Measurements from ENCODE around the gene HPN.
"Not testable (repeated sequence)": the region's sequence is repeated elsewhere in the genome, so short reads cannot be mapped to it uniquely, and the experiment has no call there.

HPN gene

DNA sequence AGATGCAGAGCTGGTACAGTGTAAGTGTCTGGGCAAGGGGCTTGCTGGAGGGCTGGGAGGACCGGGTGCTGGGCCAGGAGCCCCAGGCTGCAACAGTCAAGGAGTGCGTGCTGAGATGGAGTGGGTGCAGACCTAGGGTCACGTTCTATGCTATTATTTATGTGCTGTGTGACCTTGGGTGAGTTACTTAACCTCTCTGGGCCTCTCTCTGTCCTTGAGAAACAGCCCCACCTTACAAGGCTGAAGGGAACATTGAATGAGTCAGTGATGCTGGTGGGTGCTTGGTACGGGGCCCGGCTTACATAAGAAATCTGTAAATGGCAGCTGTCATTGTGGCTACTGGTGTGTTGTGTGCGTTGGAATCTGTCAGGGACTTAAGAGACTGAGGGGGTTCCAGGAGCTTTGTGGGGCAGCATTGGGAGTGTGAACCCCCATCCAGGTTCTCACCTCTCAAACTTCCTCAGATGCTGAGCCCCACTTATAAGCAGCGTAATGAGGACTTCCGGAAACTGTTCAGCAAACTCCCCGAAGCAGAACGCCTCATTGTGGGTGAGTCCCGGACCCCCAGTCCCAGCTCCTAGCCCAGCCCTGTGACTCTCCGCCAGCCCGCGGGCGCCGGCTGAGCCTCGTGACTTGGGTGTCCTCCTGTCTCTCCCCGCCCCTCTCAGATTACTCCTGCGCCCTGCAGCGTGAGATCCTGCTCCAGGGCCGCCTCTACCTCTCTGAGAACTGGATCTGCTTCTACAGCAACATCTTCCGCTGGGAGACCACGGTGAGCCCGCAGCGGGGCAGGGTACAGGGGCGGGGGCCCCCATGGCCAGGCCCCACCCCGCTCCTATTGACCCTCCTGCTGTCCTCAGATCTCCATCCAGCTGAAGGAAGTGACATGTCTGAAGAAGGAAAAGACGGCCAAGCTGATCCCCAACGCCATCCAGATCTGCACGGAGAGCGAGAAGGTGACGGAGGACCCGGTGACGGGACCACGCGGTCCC is 31.8 kb upstream of the HPN start:
- DNase-seq: no peak

DNA sequence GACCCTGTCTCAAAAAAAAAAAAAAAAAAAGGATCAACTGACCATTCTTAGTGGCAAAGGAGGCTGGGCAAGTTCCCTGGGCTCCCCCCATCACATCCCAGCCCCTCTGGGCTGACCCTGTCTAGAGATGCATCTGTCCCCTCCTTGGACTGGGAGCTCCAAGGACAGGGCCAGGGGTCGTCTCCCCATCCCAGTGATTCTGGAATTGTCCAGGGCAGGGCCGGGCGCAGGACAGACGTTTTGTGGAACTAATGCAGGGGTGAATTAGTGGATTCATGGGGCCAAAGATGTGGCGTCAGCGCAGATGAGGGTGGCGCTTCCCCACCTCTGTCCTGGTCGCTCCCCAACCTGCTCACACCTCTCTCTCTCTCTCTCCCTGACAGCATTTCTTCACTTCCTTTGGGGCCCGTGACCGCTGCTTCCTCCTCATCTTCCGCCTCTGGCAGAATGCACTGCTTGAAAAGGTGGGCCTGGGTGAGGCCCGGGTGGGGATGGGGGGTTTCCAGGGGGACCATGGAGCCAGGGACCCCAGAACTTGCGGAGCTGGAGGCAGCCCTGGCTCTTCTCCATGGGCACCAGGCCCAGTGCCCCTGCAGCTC is 30.3 kb upstream of the HPN start:
- DNase-seq: no peak

DNA sequence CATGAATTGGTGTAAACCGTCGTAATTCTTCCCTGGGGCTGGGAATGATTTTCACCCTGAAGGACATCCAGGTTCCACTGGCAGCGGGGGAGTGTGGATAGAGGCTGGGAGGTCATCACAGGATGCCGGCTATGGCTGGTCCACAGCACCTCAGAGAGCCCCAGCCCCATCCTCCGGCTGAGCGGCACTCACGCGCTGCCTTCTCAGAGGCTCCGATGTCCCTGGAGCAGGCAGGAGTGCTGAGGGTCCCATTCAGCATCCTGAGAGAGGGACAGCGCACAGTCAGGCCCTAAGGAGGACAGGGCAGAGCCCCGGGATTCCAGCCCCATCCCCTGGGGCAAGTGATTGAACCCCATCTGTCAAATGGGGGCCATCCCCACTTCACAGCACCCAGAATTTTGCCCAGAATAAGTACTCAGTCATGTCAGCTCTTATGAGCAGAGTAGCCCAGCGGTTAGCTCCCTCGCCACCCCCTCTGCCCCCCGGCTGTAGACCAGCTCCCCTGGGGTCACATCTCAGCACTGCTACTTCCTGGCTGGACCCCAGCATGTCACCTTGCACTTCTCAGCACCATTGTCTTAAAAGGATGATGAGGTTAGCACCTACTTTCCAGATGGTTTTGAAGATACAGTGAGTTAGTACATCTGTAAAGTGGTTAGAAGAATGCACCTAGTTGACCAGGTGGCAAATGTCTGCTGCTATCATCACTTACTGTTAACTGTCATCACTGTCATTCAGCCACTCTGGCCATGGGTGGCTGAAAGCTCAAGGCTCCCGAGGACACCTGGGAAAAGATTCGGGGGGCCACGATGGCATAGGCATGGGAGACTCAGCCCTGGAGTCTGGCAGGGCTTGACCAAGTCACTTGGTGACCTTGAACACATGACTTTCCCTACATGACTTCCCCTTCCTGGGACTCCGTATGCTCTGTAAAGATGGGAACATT is 29.5 kb upstream of the HPN start:
- peak; percentile 33 for DNase-seq

DNA sequence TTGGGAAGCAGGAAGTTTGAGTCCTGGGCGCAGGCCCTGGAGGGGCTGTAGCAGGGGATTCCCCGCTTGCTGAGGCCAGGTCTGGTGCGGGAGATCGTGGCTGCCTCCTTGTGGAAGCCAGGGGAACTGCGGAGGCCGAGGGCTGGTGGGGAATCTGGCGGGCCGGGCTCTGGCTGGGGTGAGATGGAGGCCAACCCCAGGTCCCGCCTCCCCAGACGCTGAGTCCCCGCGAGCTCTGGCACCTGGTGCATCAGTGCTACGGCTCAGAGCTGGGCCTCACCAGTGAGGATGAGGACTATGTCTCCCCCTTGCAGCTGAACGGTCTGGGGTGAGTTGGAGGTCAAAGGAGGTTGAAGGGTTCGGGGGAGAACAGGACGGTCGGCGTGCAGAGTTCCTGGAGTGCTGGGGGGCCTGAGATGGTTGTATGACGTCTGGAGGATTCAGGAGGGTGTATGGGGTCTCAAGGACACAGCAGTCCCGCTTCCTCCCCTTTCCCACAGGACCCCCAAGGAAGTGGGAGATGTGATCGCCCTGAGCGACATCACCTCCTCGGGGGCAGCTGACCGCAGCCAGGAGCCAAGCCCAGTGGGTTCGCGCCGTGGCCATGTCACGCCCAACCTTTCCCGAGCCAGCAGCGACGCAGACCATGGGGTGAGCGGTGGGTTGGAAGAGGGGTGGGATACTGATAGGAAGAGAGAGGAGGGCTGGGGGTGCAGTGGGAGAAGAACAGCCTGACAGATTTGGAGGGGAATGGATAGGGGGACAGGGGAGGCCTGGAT is 28.3 kb upstream of the HPN start:
- peak; percentile 64 for DNase-seq

DNA sequence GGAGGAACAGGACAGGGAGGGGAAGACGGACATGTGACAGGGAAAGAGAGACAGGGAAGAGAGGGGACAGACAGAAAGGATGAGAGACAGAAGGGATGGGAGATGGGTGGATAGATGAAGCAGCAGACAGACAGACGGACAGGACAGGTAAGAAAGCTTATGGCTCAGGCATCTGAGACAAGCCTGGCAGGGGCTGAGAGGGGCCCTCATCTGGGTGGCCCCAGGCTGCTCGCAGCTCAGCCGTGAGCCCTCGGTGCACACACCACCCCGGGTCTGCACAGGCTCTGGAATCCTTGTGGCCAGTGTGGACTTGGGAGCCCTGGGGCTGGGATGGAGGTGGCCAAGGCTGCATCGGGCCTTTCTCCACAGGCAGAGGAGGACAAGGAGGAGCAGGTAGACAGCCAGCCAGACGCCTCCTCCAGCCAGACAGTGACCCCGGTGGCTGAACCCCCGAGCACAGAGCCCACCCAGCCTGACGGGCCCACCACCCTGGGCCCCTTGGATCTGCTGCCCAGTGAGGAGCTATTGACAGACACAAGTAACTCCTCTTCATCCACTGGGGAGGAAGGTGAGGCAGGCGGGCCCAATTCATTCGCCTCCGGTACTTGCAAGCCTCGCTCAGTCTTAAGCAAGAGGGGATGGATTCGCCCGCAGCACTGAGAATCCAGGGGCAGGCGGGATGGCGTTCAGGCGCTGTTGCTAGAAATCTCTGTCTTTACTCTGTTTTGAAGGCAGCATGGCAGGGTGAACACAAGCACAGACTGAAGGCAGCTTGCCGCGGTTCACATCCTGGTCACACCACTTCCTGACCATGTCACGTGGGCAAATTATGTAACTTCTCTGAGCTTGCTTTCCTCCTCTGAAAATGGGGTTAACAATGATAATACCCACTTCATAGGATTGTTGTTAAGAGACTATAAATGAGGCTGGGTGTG is 27.4 kb upstream of the HPN start:
- DNase-seq: no peak

DNA sequence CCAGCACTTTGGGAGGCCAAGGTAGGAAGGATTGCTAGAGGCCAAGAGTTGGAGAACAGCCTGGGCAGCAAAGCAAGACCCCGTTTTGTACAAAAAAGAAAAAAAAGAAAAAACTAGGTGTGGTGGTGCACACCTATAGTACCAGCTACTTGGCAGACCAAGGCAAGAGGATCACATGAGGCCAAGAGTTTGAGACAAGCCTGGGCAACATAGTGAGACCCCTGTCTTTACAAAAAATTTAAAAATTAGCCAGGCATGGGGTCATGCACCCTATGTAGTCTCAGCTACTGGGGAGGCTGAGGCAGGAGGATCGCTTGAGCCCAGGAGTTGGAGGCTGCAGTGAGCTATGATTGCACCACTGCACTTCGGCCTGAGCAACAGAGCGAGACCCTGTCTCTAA is 26.7 kb upstream of the HPN start:
- not testable (repeated sequence) for DNase-seq

DNA sequence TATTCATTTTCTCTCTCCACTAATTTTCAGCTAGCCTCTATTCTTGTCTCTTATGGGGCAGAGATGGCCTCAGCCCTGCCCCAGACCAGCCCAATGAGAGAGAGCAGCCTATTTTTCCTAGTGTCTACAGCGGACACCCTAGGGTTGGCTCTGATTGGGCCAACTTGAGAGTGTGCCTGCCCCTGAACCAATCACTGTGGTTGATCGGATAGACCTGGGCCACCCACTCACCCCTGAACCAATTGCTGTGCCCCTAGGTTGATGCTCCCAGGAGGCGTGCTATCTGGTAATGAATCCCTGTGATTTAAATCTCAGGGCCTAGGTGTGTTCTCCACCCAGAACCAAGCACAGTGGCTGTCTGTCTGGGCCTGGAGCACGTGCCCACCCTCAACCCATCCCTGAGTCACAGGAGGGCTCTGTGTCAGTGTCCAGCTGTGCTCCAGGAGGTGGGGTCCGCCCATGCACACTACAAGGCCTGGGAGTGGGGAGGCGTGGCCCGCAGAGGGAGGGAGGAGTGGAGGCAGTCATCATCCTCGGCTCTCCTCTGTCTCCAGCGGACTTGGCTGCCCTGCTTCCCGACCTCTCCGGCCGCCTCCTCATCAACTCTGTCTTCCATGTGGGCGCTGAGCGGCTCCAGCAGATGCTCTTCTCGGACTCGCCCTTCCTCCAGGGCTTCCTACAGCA is 26.1 kb upstream of the HPN start:
- no peak for DNase-seq

DNA sequence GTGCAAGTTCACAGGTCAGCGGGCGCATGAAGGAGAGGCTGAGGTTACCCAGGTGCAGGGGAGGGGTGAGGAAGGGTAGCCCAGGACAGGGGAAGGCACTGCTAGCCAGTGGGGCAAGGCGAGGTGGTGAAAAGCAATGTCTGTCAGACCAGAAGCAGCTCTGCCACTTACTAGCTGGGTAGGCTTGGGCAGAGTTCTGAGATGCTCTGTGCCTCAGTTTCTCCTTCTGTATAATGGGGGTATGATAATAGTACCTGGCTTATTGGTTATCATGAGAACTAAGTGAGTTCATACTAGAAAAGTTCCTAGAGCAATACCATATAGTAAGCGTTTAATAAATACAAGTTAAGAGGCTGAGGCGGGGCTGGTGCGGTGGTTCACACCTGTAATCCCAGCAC is 25.6 kb upstream of the HPN start:
- no peak for DNase-seq

DNA sequence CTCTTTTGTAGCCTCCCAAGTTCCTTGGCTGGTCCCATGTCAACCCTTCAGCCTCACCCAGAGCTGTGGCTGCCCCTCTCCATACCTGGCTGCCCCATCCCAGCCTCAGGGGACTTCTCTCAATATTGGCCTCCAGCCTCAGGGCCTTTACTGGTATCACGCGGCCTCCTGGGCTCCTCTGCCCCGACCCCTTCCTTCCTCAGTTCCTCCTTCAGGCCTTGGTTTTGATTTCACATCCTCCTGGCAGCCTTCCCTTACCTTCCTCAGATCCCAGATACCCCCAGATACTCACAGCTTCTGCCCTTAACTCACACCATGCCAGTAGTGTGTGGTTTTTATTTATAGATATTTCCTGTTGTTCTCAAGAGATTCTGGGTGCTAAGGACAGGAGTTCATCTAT is 24.0 kb upstream of the HPN start:
- no peak for DNase-seq

DNA sequence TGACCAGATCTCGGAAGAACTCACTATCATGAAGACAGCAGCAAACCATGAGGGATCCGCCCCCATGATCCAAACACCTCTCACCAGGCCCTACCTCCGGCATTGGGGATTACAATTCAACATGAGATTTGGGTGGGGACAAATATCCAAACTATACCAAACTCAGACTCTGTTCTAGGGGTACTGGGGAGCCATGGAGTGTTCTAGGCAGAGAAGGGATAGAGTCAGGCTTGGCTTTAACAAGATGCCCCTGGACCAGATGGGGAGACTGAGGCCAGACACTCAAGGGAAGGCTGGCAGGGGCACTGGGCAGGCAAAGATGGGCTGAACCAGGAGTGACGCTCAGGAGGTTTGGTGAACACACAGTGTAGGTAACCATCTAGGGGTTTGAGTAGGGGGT is 23.1 kb upstream of the HPN start:
- no peak for DNase-seq

DNA sequence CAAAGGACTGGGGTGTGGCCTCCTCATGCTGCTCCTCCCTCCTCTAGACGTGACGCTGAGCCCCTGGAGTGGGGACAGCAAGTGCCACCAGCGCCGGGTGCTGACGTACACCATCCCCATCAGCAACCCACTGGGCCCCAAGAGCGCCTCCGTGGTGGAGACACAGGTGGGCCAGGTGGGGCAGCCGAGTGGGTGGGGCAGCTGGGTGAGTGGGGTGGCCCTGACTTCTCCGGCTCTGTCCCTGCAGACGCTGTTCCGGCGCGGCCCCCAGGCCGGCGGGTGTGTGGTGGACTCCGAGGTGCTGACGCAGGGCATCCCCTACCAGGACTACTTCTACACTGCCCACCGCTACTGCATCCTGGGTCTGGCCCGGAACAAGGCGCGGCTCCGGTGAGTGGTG is 22.4 kb upstream of the HPN start:
- DNase-seq: no peak

DNA sequence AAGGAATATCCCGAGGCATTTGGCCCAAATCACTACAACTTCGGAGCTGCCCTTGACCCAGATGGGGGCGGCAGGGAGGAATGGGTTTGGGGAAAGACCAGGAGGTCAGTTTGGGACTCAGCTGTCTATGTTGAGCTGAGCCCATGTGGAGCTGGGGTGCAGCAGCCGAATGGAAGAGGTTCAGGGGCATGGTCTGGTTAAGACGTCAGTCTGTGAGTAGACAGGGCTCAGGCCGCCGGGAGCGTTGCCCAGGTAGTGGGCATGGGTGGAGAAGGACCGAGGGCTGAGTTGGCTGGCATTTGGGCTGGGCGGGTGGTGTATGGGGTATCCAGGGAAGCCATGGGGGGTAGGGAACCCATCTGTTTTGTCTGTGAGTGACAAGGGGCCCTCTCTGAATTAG is 20.5 kb upstream of the HPN start:
- DNase-seq: no peak

DNA sequence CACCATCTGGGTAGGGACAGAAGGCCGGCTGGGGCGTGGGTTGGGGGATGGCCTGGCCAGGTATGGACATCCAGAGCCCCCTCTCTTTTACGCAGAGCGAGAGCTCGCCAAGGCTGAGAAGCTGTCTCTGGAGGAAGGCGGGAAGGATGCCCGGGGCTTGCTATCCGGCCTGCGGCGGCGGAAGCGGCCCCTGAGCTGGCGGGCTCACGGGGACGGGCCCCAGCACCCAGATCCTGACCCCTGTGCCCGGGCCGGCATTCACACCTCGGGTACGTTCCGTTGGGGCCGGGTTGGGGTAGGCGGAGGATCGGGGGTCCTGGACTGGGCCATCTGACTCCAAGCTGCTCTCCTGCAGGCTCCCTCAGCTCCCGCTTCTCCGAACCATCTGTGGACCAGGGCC is 19.9 kb upstream of the HPN start:
- no peak for DNase-seq

DNA sequence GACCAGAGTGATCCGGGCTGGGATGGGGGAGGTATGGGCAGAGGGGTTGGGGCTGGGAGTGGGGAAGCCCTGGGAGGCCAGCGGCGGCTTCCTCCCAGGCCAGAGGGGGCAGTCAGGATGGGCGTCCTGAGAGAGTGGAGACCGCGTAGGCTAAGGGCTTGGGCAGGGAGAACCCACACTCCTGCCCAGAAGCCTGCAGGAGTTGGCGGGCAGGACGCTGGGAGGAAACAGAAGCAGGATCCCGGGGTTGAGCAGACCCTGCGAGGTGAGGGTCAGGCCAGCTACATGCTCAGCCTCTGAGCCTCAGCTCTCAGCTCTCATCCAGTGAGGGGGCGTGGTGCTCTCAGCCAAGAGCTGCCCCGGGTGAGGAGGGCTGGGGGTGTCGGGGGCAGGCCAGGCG is 19.1 kb upstream of the HPN start:
- no peak for DNase-seq

DNA sequence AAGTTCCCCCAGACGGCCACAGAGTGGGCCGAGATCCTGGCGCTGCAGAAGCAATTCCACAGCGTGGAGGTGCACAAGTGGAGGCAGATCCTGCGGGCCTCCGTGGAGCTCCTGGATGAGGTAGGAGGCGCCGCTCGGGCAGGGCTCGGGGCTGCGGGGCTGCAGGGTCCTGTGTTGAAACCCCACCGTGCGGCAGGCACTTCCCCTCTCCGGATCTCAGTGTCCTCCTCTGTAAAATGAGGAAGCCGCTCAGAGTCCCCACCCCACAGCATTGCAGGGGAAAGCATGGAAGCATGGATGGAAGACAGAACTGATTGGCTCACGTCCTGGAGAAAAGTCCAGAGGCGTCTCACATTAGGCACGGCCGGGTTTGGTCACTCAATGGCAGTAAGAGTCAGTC is 18.1 kb upstream of the HPN start:
- DNase-seq: no peak

DNA sequence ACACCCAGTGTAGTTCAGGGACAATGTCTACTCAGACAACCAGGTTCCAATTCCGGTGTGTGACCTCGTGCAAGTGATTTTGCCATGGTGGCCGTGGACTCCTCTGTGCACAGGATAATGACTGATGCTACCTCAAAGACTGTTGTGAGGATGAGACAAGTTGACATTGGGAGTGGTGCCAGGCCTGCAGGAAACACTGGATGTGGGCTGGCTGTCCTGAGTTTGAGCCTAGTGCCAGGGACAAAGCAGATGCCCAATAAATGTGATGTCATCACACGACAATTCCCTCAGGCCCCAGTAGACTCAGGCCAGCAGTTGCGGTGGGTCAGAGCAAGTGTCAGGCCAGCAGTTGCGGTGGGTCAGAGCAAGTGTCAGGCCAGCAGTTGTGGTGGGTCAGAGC is 17.4 kb upstream of the HPN start:
- DNase-seq: no peak

DNA sequence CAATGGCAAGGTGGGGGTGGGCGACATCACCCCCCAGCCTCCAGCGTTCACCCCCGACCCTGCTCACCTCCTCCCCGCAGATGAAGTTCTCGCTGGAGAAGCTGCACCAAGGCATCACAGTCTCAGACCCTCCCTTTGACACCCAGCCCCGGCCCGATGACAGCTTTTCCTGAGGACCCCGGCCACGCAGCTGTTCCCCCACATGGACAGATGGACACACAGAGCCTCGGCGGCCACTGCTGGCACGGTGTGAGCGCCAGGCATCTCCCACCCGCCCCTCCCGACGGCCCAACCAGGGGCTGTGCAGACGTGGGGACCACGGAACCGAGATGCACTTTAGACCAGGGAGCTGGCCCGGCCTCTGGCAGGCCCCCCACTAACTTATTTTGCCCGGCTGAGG is 15.6 kb upstream of the HPN start:
- no peak for DNase-seq

DNA sequence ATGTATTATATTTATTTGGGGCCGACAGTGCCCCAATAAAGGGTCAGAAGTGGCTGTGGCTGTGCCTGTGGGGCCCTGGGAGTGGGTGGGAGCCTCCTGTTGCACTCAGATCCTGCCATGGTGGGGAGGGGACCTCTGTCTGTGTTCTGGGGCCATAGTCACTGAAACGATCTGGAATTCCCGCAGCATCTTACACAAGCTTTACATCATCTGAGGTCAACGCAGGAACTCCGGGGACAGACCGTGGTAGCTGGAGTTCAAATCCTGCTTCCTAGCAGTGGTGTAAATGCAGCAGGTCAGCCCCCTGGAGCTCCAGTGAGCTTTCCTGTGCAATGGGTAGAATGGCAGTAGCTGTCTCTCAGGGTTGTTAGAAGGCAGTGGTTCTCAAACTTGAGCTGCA is 15.1 kb upstream of the HPN start:
- DNase-seq: no peak

DNA sequence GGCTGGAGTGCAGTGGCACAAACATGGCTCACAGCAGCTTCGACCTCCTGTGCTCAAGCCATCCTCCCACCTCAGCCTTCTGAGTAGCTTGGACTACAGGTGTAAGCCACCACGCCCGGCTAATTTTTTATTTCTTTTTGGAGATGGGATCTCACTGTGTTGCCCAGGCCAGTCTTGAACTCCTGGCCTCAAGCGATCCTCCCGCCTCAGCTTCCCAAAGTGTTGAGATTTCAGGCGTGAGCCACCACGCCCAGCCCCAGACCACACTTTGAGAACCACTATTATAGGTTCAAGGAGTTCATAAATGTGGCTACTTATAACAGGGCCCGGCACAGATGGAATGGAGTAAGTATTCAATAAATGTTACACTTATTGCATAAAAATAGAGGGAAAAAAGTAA is 14.5 kb upstream of the HPN start:
- DNase-seq: no peak

DNA sequence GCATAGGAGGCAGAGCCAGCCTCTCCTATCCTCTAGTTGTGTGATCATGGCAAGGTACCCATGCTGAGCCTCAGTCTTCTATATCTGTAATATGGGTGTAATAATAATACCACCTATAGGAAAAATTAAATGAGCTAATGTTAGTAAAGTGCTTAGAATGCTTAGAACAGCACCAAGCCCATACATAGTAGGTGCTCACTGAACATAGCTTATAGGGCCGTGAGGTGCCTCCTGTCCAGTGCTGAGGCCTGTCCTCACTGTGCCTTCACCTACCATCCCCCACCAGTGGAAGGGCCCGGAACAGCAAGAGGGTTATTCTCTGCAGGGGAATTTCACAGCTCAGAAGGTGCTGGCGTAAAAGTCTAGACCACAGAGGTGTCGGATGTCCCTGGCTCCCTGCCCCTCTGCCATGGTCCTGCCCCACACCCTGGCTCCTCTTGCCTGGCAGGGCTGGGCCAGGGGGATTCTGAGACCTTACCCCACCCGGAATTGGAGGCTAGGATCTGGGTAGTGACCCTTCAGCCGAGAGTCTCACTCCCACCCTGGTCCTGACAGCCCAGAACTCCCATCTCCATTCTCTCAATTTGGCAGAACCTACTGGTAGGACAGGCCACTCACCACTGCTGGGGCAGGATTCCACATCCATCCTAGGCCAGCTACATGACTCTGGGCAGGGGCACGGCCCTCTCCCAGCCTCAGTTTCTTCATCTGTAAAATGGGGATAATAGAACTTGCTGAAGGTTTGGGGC is 13.5 kb upstream of the HPN start:
- DNase-seq: no peak

Data from activated gamma-delta T cell (primary cell).